ENCODE results near the gene NR4A3. TPM values are rescaled to one million over a fixed set of nuclear protein-coding genes. Genes with fewer than 3 reads are reported as not detected.
"Not testable (repeated sequence)": the region's sequence is repeated elsewhere in the genome, so short reads cannot be mapped to it uniquely, and the experiment has no call there.

Gene NR4A3
- polyA plus RNA-seq, 1 donor, result 0.92 TPM

DNA sequence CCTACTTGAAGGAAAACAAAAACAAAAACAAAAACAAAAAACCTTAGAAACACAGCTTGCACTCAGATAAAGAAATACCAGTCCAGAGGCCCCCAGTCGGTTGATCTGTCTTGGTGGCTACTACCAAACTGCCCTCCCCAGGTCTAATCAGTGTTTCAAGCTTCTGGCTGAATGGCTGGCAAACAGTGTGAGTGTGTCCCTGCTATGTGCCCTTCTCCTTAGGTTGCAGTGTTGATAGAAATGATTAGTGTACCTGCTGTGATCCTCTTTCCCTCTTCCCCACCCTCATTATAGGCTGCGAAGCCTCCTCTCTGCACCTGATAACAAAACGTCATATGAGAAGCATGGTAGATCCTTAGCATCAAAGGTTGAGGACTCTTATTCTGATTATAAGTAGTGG lies 12.8 kb downstream of the NR4A3 start:
- DNase-seq, result no peak

DNA sequence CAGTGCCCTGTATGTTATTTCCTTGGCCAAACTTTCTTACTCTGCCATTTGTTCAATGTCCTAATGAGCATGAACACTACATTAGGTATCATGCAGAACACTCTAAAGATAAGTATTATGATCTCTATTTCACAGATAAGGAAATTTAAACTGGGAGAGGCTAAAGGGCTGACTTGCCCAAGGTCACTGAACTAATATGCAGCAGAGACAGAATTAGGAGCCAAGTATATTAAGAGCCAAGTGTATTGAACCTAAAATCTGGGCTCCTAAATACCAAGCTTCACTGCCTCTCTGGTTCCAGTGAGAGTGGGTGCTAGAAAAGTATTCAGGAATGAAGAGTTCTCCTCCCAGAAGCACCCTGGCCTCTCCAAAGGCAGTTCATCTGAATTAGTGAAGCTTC lies 13.5 kb downstream of the NR4A3 start:
- no peak for DNase-seq

DNA sequence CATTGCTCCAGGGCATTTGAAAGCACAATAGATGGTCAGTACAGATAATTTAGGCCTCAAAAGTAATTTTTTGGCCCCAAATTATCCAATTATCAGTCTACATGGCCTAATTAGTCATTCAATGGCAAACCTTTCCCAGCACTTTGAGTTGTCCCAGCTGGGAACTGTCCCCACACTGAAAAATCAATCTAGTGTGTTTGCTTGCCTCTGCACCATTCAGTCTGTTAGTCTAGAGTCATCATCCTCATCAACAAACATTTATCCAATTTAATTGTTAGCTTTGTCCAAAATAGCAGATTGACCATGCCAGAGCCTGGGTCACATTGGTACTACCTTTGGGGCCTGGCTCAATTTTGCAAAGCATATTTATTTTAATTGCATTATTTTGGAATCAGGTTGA lies 13.9 kb downstream of the NR4A3 start:
- DNase-seq, result no peak

DNA sequence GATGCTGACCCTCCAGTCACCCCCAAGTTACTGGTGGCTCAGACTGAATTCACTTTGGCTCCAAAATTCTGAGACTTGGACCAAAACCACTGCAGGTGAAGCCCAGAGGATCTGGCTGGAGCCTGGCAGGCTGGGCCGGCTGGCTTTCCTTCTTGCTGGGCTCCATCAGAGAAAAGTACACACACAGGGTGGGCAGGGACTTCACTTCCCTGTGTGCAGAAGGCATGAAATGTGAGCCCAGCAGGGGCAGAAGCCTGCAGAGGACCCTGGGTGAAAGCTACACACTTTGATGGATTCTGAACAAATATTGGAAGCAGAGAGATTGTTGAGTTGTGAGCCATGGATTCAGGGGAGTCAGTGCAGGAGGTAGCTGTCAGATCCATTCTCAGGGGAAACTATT lies 18.4 kb downstream of the NR4A3 start:
- DNase-seq, result no peak

DNA sequence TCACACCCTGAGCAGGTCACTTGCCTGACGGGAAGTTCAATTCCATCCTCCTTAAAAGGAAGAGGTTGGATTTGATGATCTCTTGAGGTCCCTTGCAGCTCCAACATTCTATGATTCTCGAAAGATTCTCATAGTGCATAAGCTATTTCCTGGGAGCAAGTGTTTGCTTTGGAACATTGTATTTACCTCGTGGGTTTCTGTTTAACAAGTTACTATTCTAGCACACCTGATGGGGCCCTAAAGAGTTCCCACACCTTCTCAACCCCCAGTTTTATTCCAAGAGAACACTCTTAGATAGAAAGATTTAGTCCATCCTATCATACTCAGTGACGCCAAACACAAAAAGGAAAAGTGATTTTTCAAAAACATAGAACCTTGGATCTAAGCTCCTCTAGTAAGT lies 23.4 kb downstream of the NR4A3 start:
- no peak for DNase-seq

DNA sequence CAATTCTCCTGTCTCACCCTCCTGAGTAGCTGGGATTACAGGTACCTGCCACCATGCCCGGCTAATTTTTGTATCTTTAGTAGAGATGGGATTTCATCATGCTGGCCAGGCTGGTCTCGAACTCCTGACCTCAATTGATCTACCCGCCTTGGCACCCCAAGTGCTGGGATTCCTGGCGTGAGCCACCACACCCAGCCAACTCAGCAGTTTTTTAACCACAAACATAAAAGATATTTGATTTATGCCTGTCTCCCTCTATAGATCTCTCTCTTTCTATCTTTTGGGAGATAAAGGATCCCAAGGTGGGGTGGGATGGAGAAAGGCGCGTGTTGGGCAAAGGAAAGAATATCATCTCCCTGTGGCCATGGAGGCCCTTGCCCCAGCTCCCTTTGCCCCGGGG lies 26.8 kb downstream of the NR4A3 start:
- DNase-seq, result no peak

DNA sequence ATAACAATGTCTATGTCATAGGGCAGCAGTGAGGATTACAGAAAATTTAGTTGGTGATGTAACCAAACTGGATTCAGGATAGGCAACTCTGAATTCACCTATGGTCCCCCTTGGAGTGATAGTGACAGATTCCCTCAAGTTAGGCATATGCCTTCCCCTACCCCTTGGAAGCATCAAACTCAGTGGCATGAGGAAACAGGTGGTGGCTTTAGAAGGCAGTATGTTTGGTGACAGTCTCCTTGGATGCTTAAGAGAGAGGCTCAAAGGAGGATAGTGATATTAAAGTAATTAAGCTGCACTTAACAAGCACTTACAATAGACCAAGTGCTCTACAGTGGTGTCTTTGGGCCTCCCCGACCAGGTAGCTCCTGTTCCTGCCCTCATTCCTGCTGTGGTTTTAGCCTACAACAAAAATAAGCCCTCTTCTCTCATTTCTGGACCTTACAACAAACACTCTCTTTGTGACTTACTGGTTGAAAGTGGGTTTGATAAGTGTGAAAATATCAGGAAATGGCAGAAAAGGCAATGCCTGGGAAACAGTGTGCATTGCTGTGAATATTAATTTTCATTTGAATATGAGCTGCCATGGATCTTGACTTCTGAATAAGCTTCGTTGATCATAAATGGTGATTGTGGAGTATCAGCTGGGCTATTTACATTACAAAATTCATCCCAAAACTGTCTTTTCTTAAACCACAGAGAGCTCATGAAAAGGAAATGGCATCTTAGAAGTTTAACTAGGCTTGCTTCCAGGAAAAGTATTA lies 29.2 kb downstream of the NR4A3 start:
- DNase-seq, result no peak

DNA sequence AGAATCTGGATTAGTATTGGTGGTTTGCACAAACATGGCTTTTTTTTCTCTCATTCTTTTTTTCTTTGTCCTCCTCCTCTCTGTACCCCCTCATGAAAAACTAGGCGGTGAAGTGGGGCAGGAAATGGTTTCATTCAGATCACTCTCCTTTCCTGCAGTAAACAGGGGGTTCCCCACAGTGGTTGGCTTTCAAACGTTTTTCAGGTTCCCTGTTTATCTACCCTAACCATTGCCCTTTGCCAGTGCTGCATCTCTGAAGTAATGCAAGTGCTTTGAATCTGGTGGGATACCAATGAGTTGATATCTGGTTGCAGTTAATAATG lies 29.8 kb downstream of the NR4A3 start:
- DNase-seq, result no peak

DNA sequence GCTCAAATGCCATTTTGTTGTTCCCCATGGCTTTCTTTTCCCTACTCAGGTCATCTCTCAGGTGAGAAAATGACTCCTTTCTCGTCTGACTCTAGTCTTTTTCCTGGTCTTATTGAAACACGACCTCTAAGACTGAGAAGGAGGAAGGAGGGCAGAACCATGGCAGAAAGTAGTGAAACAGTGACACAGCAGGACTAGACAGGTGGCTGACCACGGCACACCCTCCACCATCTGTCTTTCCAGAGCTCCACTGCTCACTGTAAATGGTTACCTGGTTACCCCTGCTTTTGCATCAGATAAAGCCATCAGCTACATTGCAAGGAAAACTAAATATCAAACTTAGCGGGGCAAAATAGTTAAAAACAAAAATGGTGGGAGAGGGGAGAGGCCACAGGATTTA lies 30.9 kb downstream of the NR4A3 start:
- no peak for DNase-seq

DNA sequence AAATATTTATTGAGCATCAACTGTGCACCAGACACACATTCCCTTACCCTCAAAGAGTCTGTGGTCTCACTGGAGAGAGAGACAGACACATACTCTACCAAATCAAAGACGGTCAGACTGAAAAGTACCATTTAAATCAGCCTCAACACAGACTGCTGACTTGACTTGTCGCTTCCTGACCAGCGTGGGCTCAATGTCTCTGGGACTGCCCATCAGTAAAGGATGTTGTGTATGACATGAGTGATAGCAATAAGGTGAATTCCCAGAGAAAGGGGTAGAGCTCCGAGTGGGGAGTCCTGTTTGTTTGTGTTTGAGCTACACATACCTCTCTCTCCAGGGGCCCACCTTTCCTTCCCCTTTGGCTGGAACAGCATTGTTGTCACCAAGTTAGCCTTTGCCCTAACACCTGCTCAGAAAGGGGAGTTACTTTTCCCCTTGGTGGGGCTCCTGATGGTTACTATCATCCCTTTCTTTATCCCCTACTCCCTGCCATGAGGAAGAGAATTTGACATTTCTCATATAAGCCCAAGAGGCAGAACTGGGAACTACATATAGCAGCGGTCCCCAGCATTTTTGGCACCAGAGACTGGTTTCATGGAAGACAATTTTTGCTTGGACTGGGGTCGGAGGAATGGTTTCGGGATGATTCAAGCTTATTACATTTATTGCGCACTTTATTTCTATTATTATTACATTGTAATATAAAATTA lies 33.9 kb downstream of the NR4A3 start:
- no peak for DNase-seq

DNA sequence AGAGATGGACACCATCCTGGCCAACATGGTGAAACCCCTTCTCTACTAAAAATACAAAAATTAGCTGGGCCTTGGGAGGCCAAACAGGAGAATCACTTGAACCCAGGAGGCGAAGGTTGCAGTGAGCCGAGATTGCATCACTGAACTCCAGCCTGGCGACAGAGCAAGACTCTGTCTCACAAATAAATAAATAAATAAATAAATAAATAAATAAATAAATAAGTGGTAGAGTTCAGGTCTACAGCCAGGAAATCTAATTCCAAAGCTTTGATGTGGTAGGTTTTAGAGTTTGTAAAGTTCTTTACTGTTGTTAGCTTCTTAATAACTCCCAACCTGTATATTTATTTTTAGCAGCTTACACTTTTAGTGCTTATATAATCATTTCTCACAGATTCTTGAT lies 35.9 kb downstream of the NR4A3 start:
- DNase-seq, result not testable (repeated sequence)

DNA sequence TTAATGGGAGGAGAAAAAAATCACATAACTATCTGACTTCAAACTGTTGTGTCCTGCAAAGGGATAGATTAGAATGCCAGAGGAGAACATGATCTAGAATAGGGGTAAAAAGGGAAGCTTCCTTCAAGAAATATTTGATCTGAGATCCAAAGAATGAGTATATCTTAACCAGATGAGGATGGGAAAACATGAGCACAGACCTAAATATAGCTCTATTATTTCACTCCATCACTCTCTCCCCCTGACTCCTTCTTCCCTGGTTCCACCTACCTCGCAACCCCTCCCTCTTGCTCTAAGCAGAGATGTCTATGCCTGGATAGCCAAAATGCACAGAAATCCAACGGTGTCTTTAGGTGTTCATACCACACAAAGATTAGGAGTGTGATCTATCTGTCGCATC lies 36.4 kb downstream of the NR4A3 start:
- DNase-seq, result no peak

DNA sequence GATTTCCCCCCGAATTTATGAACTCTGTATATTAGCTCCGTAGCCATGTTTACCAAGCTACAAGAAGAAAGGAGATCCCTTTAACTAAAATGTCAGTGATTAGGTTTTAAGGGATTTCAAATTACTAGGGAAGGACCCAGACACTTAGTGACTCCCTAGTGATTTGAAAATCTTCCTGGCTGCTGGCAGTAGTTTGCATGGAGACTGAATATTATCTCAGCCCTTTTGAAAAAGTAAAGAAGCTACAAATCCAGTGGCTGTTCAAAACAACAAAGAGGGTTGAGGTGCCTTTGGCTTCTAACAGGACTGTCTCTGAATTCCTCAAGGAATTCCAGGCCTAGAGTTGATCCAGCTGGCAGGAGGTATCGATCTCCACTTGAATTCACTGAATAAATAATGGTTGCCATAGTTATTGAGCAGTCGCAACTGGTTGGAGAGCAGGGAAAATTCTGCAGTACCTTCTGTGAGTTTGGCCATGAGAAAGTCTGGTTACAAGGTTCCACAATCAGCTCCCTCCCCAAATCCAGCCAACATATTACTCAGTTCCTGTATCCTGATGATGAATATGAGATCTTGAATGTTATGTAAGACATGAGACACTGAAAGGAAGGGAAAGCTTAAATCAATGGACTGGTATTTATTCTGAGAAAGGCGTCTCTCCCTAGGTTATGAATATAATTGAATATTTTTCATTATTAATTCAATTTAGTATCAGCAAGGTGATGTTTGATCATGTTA lies 37.7 kb downstream of the NR4A3 start:
- peak; percentile 26 for DNase-seq

DNA sequence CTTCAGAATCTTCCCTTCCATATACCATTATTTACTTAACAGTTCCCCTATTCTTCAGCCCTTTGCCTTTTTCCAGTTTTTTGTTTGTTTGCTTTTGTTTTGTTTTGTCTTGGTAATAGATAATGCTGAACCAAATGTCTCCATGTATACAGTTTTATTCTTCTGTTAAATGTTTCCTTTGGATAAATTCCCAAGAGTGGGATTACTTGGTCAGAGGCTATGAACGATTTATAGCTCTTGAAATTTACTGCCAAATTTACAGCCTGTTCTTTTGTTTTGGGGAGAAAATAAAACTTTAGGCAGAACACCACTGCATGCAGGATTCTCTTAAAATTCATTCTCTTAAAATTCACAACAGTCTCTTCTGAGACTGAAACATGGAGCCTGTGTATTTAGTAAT lies 38.6 kb downstream of the NR4A3 start:
- DNase-seq, result peak; percentile 8

DNA sequence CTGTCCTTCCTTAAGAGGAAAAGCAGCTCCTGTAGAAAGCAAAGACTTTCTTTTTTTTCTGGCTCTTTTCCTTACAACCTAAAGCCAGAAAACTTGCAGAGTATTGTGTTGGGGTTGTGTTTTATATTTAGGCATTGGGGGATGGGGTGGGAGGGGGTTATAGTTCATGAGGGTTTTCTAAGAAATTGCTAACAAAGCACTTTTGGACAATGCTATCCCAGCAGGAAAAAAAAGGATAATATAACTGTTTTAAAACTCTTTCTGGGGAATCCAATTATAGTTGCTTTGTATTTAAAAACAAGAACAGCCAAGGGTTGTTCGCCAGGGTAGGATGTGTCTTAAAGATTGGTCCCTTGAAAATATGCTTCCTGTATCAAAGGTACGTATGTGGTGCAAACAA lies 42.3 kb downstream of the NR4A3 start:
- DNase-seq, result no peak

DNA sequence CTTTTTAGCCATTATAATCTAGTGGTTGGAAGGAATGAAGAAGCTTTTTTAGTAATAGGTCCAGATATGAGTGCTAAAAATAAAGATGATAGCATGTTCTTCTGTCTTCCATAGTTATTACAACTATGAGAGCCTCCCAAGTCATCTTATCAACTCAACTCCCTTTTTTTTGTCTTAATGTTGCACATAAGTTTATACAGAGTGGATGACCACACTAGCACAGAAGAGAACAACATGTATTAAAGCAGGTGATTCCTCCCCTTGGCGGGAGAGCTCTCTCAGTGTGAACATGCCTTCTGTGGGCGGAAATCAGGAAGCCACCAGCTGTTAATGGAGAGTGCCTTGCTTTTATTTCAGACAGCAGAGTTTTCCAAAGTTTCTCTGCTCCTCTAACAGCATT lies 44.7 kb downstream of the NR4A3 start:
- DNase-seq, result no peak

DNA sequence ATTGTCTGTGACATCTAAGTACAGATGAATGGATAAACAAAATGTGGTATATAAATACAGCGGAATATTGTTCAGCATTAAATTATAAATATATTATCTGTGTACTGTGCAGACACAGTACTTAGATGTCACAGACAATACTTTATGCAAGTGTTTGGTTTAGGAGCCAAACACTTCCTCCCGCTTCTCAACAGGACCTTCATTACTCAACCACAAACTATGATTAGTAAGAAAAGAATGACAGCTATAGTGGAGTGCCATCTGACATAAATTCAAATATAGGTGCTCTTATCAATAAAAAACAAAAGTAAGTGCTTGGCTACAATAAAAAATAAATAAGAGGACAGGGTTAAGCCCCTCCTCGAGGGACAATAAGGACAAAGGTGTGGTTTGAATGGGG lies 45.9 kb downstream of the NR4A3 start:
- no peak for DNase-seq

DNA sequence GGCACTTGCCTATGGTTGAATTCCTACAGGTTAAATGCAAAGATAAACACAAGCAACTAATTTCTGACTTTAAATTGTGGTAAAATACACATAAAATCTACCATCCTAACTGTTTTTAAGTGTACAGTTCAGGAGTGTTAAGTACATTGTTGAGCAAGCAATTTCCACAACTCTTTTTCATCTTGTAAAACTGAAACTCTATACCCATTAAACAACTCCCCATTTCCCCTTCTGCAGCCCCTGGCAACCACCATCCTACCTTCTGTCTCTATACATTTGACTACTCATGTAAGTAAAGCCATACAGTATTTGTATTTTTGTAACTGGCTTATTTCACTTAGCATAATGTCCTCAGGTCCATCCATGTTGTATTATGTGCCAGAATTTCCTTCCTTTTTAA lies 46.3 kb downstream of the NR4A3 start:
- DNase-seq, result no peak

DNA sequence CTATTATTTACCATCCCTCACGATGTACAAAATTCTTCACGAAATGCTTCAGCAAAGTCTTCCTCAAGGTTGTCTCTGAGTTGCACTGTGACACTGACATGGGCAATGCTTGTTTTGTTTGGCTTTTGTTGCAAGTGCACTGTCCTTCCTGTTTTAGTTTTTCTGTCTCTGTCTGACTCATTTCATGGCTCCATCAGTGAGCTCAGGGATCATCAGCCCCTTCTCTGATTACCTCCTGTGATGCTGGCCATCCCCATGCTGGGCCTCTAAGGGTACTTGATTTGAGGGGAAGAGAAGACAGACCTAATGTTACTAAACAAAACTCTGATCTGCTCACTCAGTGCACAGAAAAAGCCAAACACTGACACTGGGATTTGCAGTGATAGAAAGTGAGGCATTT lies 47.2 kb downstream of the NR4A3 start:
- DNase-seq, result no peak

DNA sequence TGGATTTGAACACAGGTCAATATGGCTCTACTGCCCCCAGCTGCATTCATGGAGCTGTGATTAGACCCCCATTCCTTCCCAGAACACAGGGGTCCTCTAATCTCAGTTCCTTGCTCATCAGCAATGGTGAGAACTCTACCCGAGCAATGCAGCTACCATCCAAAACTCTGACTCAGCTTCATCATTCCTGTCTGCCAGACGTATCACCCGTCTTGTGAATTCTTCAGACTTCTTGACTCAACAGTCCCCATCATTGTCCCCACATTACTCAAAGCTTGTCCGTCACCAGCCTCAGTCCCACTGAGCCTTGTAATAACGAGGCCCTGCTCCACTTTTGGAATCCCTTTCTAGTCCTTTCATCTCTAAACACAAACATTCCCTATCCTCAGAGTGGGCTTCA lies 48.4 kb downstream of the NR4A3 start:
- no peak for DNase-seq

DNA sequence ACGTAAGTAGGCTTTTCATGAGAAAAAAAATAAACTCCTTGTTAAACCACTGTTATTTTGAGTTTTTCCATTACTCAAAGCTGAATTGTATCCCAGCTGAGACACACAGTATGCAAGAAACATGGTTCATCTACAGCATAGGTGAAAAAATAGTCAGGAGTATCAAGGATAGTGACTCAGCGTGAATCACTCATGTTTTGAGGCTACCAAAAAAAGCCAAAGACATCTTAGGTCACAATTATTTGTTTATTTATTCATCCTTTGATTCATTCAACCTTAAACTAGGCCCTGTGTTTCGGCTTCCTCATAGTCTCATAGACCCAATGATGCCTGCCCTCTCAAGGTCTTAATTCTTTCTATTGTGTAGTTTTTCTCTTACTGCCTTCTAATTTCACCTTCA lies 51.8 kb downstream of the NR4A3 start:
- no peak for DNase-seq

DNA sequence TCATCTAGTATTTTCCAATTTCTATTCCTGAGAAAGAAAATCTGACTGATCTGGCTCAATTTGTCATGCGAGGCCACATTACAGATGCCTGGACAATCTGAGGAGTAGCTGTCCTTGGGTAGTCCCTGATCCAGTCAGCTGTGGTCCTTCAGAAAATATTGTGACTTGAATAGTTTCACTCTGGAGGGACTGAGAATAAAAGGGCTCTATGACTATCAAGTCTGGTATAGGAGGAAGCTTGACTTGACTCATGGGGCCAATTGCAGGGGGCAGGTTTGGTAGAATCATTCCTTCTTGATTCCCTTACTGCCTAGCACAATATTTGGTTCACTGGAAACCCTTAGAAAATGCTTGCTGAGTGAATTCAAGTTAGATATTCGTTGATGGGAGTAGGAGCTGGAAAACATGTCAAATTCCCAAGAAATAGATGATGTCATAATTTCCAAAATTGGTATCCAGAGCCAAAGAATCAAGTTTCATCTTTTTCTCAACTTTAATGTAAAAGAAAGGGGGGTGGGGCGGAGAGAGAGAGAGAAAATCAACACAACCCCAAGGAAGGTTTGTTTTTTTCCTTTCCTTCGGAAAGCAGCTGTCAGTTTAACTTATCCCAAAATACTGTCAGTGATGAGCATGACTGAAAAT lies 52.4 kb downstream of the NR4A3 start:
- no peak for DNase-seq

DNA sequence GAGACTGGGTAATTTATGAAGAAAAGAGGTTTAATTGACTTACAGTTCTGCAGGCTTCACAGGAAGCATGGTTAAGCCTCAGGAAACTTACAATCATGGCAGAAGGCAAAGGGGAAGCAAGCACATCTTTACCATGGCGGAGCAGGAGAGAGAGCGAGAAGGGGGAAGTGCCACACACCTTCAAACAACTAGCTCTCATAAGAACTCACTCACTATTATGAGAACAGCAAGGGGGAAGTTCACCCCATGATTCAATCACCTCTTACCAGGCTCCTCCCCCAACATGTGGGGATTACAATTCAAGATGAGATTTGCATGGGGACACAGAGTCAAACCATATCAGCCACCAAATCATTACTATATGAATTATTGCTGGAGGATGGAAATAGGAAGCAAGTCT lies 54.5 kb downstream of the NR4A3 start:
- DNase-seq, result no peak

DNA sequence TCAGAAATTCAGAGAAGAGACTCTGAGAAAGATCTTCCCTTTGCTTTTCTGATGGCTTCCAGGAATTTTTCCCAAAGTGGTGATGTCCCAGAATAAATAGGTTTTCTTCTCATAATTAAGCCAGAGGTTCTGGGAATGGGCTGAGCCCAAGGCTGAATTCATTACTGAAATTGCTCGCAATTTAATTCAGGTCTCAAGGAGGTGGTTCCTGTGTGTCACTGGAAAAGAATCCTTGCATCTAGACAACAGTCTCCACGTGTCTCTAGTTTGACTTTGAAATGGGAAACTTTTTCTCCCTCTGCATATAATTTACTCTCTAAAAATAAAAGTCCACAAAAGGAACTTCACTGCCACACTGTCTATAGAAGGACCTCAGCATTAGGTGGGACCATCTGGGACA lies 57.0 kb downstream of the NR4A3 start:
- DNase-seq, result no peak
